GM23338 (cell line): ENCODE data around the gene MEIOSIN.

Experiments
- CREB1 ChIP-seq: fragments of 250-450 bp; sonication (Bioruptor Pico); IDR thresholded peaks from 2 replicates; pipeline ENCODE4 v1.5.0; 2020; ENCODE audit warnings: low read depth, mild to moderate bottlenecking, moderate library complexity
- EZH2 ChIP-seq: fragments of 200-600 bp; sonication (generic); IDR thresholded peaks from one replicate; pipeline ENCODE4 v1.8.0; 2017; ENCODE audit warnings: antibody characterized with exemption, mild to moderate bottlenecking, low read depth; ENCODE audit not compliant: unreplicated experiment
- EZH2phosphoT487 ChIP-seq: fragments of 200-600 bp; sonication (generic); IDR thresholded peaks from one replicate; pipeline ENCODE4 v1.8.1; 2018; ENCODE audit warnings: antibody characterized with exemption; ENCODE audit not compliant: unreplicated experiment
- JUNB ChIP-seq: IDR thresholded peaks from one replicate; pipeline ENCODE4 v1.6.1; 2016; ENCODE audit warnings: antibody characterized with exemption; ENCODE audit not compliant: unreplicated experiment
- NANOG ChIP-seq: IDR thresholded peaks from 2 replicates; pipeline ENCODE4 v1.6.1; 2016; ENCODE audit warnings: antibody characterized with exemption, borderline replicate concordance
- POLR2AphosphoS5 ChIP-seq: IDR thresholded peaks from 2 replicates; pipeline ENCODE4 v1.6.1; 2016; ENCODE audit warnings: antibody characterized with exemption, low read depth
- STAT1 ChIP-seq: IDR thresholded peaks from one replicate; pipeline ENCODE4 v1.6.1; 2016; ENCODE audit warnings: antibody characterized with exemption; ENCODE audit not compliant: unreplicated experiment
- ZNF114 ChIP-seq: fragments of 250-450 bp; sonication (Bioruptor Pico); IDR thresholded peaks from 2 replicates; pipeline ENCODE4 v1.5.0; 2020; ENCODE audit warnings: mild to moderate bottlenecking, moderate library complexity
- ZNF331 ChIP-seq: fragments of 250-450 bp; sonication (Bioruptor Pico); IDR thresholded peaks from 2 replicates; pipeline ENCODE4 v1.5.0; 2020; ENCODE audit warnings: low read depth, mild to moderate bottlenecking, moderate library complexity
- TF ChIP-seq, protein P1 (sequence below), 2 experiments: fragments of 200-600 bp in 1 of 2; sonication (generic) in 1 of 2; conservative IDR thresholded peaks; 2 replicates each; pipeline versions ENCODE4 v1.5.1 to v1.6.1; 2016 to 2017; ENCODE audit warnings: antibody characterized with exemption in 2 of 2, low read depth in 2 of 2, mild to moderate bottlenecking in 2 of 2, moderate library complexity in 1 of 2
- TF ChIP-seq, protein P2 (sequence below): IDR thresholded peaks from one replicate; pipeline ENCODE4 v1.6.1; 2018; ENCODE audit warnings: antibody characterized with exemption; ENCODE audit not compliant: unreplicated experiment
- TF ChIP-seq, protein P3 (sequence below): IDR thresholded peaks from 2 replicates; pipeline ENCODE4 v1.6.1; 2016; ENCODE audit warnings: antibody characterized with exemption
- TF ChIP-seq, protein P4 (sequence below): fragments of 250-450 bp; sonication (Bioruptor Pico); IDR thresholded peaks from 2 replicates; pipeline ENCODE4 v1.5.0; 2020; ENCODE audit warnings: mild to moderate bottlenecking, moderate library complexity

DNA sequence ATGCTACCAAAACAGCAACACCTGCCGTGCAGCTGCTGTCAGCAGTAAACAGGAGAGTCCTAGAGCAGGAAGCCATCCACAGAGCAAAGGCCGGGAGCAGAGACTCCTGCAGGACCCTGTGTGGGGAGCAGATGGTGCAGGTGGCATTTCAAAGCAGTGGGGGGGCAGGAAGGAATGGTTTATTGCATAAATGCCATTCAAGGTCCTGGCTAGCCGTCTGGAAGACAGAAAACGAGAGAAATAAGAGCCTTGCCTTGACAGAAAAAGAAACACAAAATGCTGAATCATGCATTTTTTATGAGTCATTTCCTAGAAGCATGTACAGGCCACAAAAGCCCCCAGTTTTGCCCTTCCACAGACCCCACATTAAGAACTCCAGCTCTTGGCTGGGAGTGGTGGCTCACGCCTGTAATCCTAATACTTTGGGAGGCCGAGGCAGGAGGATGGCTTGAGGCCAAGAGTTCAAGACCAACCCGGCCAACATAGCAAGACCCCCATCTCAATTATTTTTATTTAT, 76.5 kb downstream of the MEIOSIN start:
- no peak for TF ChIP-seq POLR2AphosphoS5
- TF ChIP-seq, protein P1, sequence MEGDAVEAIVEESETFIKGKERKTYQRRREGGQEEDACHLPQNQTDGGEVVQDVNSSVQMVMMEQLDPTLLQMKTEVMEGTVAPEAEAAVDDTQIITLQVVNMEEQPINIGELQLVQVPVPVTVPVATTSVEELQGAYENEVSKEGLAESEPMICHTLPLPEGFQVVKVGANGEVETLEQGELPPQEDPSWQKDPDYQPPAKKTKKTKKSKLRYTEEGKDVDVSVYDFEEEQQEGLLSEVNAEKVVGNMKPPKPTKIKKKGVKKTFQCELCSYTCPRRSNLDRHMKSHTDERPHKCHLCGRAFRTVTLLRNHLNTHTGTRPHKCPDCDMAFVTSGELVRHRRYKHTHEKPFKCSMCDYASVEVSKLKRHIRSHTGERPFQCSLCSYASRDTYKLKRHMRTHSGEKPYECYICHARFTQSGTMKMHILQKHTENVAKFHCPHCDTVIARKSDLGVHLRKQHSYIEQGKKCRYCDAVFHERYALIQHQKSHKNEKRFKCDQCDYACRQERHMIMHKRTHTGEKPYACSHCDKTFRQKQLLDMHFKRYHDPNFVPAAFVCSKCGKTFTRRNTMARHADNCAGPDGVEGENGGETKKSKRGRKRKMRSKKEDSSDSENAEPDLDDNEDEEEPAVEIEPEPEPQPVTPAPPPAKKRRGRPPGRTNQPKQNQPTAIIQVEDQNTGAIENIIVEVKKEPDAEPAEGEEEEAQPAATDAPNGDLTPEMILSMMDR (conservative IDR thresholded peaks at IDR 0.05; ENCODE audit: low read depth in 2 of 2), result no peak
- no peak for TF ChIP-seq EZH2
- no peak for TF ChIP-seq CREB1 (CRISPR knock-in tag)
- TF ChIP-seq JUNB, result no peak
- no peak for TF ChIP-seq EZH2phosphoT487
- TF ChIP-seq, protein P2, sequence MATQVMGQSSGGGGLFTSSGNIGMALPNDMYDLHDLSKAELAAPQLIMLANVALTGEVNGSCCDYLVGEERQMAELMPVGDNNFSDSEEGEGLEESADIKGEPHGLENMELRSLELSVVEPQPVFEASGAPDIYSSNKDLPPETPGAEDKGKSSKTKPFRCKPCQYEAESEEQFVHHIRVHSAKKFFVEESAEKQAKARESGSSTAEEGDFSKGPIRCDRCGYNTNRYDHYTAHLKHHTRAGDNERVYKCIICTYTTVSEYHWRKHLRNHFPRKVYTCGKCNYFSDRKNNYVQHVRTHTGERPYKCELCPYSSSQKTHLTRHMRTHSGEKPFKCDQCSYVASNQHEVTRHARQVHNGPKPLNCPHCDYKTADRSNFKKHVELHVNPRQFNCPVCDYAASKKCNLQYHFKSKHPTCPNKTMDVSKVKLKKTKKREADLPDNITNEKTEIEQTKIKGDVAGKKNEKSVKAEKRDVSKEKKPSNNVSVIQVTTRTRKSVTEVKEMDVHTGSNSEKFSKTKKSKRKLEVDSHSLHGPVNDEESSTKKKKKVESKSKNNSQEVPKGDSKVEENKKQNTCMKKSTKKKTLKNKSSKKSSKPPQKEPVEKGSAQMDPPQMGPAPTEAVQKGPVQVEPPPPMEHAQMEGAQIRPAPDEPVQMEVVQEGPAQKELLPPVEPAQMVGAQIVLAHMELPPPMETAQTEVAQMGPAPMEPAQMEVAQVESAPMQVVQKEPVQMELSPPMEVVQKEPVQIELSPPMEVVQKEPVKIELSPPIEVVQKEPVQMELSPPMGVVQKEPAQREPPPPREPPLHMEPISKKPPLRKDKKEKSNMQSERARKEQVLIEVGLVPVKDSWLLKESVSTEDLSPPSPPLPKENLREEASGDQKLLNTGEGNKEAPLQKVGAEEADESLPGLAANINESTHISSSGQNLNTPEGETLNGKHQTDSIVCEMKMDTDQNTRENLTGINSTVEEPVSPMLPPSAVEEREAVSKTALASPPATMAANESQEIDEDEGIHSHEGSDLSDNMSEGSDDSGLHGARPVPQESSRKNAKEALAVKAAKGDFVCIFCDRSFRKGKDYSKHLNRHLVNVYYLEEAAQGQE, result no peak
- TF ChIP-seq, protein P3, sequence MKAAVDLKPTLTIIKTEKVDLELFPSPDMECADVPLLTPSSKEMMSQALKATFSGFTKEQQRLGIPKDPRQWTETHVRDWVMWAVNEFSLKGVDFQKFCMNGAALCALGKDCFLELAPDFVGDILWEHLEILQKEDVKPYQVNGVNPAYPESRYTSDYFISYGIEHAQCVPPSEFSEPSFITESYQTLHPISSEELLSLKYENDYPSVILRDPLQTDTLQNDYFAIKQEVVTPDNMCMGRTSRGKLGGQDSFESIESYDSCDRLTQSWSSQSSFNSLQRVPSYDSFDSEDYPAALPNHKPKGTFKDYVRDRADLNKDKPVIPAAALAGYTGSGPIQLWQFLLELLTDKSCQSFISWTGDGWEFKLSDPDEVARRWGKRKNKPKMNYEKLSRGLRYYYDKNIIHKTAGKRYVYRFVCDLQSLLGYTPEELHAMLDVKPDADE, result no peak
- TF ChIP-seq, protein P4, sequence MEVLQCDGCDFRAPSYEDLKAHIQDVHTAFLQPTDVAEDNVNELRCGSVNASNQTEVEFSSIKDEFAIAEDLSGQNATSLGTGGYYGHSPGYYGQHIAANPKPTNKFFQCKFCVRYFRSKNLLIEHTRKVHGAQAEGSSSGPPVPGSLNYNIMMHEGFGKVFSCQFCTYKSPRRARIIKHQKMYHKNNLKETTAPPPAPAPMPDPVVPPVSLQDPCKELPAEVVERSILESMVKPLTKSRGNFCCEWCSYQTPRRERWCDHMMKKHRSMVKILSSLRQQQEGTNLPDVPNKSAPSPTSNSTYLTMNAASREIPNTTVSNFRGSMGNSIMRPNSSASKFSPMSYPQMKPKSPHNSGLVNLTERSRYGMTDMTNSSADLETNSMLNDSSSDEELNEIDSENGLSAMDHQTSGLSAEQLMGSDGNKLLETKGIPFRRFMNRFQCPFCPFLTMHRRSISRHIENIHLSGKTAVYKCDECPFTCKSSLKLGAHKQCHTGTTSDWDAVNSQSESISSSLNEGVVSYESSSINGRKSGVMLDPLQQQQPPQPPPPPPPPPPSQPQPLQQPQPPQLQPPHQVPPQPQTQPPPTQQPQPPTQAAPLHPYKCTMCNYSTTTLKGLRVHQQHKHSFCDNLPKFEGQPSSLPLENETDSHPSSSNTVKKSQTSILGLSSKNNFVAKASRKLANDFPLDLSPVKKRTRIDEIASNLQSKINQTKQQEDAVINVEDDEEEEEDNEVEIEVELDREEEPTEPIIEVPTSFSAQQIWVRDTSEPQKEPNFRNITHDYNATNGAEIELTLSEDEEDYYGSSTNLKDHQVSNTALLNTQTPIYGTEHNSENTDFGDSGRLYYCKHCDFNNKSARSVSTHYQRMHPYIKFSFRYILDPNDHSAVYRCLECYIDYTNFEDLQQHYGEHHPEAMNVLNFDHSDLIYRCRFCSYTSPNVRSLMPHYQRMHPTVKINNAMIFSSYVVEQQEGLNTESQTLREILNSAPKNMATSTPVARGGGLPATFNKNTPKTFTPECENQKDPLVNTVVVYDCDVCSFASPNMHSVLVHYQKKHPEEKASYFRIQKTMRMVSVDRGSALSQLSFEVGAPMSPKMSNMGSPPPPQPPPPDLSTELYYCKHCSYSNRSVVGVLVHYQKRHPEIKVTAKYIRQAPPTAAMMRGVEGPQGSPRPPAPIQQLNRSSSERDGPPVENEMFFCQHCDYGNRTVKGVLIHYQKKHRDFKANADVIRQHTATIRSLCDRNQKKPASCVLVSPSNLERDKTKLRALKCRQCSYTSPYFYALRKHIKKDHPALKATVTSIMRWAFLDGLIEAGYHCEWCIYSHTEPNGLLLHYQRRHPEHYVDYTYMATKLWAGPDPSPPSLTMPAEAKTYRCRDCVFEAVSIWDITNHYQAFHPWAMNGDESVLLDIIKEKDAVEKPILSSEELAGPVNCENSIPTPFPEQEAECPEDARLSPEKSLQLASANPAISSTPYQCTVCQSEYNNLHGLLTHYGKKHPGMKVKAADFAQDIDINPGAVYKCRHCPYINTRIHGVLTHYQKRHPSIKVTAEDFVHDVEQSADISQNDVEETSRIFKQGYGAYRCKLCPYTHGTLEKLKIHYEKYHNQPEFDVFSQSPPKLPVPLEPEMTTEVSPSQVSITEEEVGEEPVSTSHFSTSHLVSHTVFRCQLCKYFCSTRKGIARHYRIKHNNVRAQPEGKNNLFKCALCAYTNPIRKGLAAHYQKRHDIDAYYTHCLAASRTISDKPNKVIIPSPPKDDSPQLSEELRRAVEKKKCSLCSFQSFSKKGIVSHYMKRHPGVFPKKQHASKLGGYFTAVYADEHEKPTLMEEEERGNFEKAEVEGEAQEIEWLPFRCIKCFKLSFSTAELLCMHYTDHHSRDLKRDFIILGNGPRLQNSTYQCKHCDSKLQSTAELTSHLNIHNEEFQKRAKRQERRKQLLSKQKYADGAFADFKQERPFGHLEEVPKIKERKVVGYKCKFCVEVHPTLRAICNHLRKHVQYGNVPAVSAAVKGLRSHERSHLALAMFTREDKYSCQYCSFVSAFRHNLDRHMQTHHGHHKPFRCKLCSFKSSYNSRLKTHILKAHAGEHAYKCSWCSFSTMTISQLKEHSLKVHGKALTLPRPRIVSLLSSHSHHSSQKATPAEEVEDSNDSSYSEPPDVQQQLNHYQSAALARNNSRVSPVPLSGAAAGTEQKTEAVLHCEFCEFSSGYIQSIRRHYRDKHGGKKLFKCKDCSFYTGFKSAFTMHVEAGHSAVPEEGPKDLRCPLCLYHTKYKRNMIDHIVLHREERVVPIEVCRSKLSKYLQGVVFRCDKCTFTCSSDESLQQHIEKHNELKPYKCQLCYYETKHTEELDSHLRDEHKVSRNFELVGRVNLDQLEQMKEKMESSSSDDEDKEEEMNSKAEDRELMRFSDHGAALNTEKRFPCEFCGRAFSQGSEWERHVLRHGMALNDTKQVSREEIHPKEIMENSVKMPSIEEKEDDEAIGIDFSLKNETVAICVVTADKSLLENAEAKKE (CRISPR knock-in tag), result no peak
- TF ChIP-seq STAT1, result no peak
- no peak for TF ChIP-seq ZNF114
- no peak for TF ChIP-seq NANOG
- TF ChIP-seq ZNF331 (CRISPR knock-in tag), result no peak
